HS-5 (cell line): ENCODE measurements around the gene GLOD4.
"Not testable (repeated sequence)": the region's sequence is repeated elsewhere in the genome, so short reads cannot be mapped to it uniquely, and the experiment has no call there.

Experiments used
- DNase-seq: peaks from one replicate; pipeline ENCODE4 v3.0.0-alpha.2; 2012; ENCODE audit warnings: low read depth

Gene GLOD4

GRCh38 chr17:781805-782731, at the start of gene GLOD4, which contains the start of gene MRM3:
GLOD4 (minus strand) TSS chr17:782280; CDS start chr17:782255, 25 bp downstream.
MRM3 (plus strand) TSS chr17:782353; CDS start chr17:782379, 26 bp downstream.
- peak; percentile 61 for DNase-seq

GRCh38 chr17:830950-831349, 48.9 kb upstream of the GLOD4 start:
- DNase-seq = no peak

- DNase-seq = no peak
Measured at GRCh38 chr17:830381-830780, 48.3 kb upstream of the GLOD4 start.

GRCh38 chr17:829614-830013, 47.5 kb upstream of the GLOD4 start:
- not testable (repeated sequence) for DNase-seq

GRCh38 chr17:828761-829160, 46.7 kb upstream of the GLOD4 start:
- DNase-seq = no peak

- DNase-seq = no peak
Measured at GRCh38 chr17:826778-827177, 44.7 kb upstream of the GLOD4 start.

- DNase-seq = no peak
Measured at GRCh38 chr17:825216-825615, 43.1 kb upstream of the GLOD4 start.

- no peak for DNase-seq
Measured at GRCh38 chr17:824378-824777, 42.3 kb upstream of the GLOD4 start.

- DNase-seq = no peak
Measured at GRCh38 chr17:823501-823902, 41.4 kb upstream of the GLOD4 start.

GRCh38 chr17:819251-819650, 37.2 kb upstream of the GLOD4 start:
- DNase-seq = no peak

- DNase-seq = no peak
Measured at GRCh38 chr17:814371-814770, 32.3 kb upstream of the GLOD4 start.

GRCh38 chr17:812638-813204, 30.6 kb upstream of the GLOD4 start:
- DNase-seq = no peak

- DNase-seq = no peak
Measured at GRCh38 chr17:811051-811784, 29.1 kb upstream of the GLOD4 start.

- no peak for DNase-seq
Measured at GRCh38 chr17:807523-808294, 25.6 kb upstream of the GLOD4 start.

- DNase-seq = no peak
Measured at GRCh38 chr17:806781-807522, 24.9 kb upstream of the GLOD4 start.

- DNase-seq = no peak
Measured at GRCh38 chr17:806346-806745, 24.3 kb upstream of the GLOD4 start.

GRCh38 chr17:805886-806285, 23.8 kb upstream of the GLOD4 start:
- DNase-seq = not testable (repeated sequence)

GRCh38 chr17:804541-805435, 22.7 kb upstream of the GLOD4 start:
- no peak for DNase-seq

- DNase-seq = no peak
Measured at GRCh38 chr17:802901-803881, 21.1 kb upstream of the GLOD4 start.
